ENCODE results near the gene CHSY1. TPM values are rescaled to one million over a fixed set of nuclear protein-coding genes. Genes with fewer than 3 reads are reported as not detected.

The CHSY1 gene
- total RNA-seq, 1 experiment from 2014 or later: 59.1 TPM

DNA sequence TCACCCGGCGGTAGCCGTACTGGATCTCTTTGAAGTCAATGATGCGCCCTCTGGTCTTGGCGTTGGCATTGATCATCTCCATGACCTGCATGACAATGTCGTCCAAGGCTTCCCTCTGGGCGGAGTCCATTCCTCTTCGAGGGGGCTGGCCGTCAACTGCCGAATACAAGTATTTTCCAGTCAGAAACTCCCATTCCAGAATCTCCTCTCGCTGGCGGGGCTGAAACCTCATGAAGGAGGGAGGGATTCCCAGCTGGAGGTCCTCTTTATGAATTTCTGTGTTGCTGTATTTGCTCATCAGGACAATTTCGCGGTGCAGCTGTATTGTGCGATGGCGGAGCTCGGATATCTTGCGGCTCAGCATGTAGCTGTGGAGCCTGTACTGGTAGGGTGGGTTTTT is 73.4 kb downstream of the CHSY1 start:
- no peaks in the 10 kb centered on the region for H3K9me3 Mint-ChIP-seq
- peak overlapping the region; percentile 53; the same call in 1 of the 2 replicates for H3K27ac Mint-ChIP-seq
- POLR2A ChIA-PET: no interaction called here
- no peak overlapping the region for H3K4me3 Mint-ChIP-seq
- TF ChIP-seq, protein P1, sequence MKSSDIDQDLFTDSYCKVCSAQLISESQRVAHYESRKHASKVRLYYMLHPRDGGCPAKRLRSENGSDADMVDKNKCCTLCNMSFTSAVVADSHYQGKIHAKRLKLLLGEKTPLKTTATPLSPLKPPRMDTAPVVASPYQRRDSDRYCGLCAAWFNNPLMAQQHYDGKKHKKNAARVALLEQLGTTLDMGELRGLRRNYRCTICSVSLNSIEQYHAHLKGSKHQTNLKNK (CRISPR knock-in tag; IDR thresholded peaks at IDR 0.05): no peak
- TF ChIP-seq, protein P2, sequence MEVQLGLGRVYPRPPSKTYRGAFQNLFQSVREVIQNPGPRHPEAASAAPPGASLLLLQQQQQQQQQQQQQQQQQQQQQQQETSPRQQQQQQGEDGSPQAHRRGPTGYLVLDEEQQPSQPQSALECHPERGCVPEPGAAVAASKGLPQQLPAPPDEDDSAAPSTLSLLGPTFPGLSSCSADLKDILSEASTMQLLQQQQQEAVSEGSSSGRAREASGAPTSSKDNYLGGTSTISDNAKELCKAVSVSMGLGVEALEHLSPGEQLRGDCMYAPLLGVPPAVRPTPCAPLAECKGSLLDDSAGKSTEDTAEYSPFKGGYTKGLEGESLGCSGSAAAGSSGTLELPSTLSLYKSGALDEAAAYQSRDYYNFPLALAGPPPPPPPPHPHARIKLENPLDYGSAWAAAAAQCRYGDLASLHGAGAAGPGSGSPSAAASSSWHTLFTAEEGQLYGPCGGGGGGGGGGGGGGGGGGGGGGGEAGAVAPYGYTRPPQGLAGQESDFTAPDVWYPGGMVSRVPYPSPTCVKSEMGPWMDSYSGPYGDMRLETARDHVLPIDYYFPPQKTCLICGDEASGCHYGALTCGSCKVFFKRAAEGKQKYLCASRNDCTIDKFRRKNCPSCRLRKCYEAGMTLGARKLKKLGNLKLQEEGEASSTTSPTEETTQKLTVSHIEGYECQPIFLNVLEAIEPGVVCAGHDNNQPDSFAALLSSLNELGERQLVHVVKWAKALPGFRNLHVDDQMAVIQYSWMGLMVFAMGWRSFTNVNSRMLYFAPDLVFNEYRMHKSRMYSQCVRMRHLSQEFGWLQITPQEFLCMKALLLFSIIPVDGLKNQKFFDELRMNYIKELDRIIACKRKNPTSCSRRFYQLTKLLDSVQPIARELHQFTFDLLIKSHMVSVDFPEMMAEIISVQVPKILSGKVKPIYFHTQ (CRISPR knock-in tag; IDR thresholded peaks at IDR 0.05): no peak
- no peak for TF ChIP-seq SMAD4 (CRISPR knock-in tag; IDR thresholded peaks at IDR 0.05)
- no peak for TF ChIP-seq ZNF317 (CRISPR knock-in tag; IDR thresholded peaks at IDR 0.05; ENCODE audit: borderline replicate concordance, low read depth)
- TF ChIP-seq, protein P3, sequence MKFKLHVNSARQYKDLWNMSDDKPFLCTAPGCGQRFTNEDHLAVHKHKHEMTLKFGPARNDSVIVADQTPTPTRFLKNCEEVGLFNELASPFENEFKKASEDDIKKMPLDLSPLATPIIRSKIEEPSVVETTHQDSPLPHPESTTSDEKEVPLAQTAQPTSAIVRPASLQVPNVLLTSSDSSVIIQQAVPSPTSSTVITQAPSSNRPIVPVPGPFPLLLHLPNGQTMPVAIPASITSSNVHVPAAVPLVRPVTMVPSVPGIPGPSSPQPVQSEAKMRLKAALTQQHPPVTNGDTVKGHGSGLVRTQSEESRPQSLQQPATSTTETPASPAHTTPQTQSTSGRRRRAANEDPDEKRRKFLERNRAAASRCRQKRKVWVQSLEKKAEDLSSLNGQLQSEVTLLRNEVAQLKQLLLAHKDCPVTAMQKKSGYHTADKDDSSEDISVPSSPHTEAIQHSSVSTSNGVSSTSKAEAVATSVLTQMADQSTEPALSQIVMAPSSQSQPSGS (CRISPR knock-in tag; IDR thresholded peaks at IDR 0.05; ENCODE audit: borderline replicate concordance, low read depth): no peak
- no peak for TF ChIP-seq ESRRA (CRISPR knock-in tag; IDR thresholded peaks at IDR 0.05; ENCODE audit: borderline replicate concordance)
- TF ChIP-seq, protein P4, sequence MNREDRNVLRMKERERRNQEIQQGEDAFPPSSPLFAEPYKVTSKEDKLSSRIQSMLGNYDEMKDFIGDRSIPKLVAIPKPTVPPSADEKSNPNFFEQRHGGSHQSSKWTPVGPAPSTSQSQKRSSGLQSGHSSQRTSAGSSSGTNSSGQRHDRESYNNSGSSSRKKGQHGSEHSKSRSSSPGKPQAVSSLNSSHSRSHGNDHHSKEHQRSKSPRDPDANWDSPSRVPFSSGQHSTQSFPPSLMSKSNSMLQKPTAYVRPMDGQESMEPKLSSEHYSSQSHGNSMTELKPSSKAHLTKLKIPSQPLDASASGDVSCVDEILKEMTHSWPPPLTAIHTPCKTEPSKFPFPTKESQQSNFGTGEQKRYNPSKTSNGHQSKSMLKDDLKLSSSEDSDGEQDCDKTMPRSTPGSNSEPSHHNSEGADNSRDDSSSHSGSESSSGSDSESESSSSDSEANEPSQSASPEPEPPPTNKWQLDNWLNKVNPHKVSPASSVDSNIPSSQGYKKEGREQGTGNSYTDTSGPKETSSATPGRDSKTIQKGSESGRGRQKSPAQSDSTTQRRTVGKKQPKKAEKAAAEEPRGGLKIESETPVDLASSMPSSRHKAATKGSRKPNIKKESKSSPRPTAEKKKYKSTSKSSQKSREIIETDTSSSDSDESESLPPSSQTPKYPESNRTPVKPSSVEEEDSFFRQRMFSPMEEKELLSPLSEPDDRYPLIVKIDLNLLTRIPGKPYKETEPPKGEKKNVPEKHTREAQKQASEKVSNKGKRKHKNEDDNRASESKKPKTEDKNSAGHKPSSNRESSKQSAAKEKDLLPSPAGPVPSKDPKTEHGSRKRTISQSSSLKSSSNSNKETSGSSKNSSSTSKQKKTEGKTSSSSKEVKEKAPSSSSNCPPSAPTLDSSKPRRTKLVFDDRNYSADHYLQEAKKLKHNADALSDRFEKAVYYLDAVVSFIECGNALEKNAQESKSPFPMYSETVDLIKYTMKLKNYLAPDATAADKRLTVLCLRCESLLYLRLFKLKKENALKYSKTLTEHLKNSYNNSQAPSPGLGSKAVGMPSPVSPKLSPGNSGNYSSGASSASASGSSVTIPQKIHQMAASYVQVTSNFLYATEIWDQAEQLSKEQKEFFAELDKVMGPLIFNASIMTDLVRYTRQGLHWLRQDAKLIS (CRISPR knock-in tag; IDR thresholded peaks at IDR 0.05; ENCODE audit: borderline replicate concordance): no peak
- TF ChIP-seq NR2C2 (CRISPR knock-in tag; IDR thresholded peaks at IDR 0.05): no peak
- TF ChIP-seq ZNF232 (CRISPR knock-in tag; IDR thresholded peaks at IDR 0.05): no peak
- no peak for TF ChIP-seq ZNF416 (CRISPR knock-in tag; IDR thresholded peaks at IDR 0.05)
- no peak for TF ChIP-seq NFATC4 (CRISPR knock-in tag; IDR thresholded peaks at IDR 0.05)
- TF ChIP-seq, protein P5, sequence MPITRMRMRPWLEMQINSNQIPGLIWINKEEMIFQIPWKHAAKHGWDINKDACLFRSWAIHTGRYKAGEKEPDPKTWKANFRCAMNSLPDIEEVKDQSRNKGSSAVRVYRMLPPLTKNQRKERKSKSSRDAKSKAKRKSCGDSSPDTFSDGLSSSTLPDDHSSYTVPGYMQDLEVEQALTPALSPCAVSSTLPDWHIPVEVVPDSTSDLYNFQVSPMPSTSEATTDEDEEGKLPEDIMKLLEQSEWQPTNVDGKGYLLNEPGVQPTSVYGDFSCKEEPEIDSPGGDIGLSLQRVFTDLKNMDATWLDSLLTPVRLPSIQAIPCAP (CRISPR knock-in tag; IDR thresholded peaks at IDR 0.05): no peak
- TF ChIP-seq, protein P6, sequence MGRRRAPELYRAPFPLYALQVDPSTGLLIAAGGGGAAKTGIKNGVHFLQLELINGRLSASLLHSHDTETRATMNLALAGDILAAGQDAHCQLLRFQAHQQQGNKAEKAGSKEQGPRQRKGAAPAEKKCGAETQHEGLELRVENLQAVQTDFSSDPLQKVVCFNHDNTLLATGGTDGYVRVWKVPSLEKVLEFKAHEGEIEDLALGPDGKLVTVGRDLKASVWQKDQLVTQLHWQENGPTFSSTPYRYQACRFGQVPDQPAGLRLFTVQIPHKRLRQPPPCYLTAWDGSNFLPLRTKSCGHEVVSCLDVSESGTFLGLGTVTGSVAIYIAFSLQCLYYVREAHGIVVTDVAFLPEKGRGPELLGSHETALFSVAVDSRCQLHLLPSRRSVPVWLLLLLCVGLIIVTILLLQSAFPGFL (CRISPR knock-in tag; IDR thresholded peaks at IDR 0.05; ENCODE audit: borderline replicate concordance): no peak
- TF ChIP-seq ZNF138 (CRISPR knock-in tag; conservative IDR thresholded peaks at IDR 0.05): no peak
- TF ChIP-seq TEAD4 (CRISPR knock-in tag; IDR thresholded peaks at IDR 0.05): no peak
- no peak for TF ChIP-seq TP53 (CRISPR knock-in tag; IDR thresholded peaks at IDR 0.05)
- no peak for TF ChIP-seq ATF1 (CRISPR knock-in tag; IDR thresholded peaks at IDR 0.05)
- no peak for TF ChIP-seq FOXP1 (CRISPR knock-in tag; IDR thresholded peaks at IDR 0.05; ENCODE audit: borderline replicate concordance)
- TF ChIP-seq RELA (CRISPR knock-in tag; IDR thresholded peaks at IDR 0.05; ENCODE audit: borderline replicate concordance): no peak
- H3K27me3 Mint-ChIP-seq (ENCODE audit: low read depth): no peaks in the 10 kb centered on the region
- H3K36me3 Mint-ChIP-seq: peaks cover 54% of the 10 kb centered on the region
- DNase-seq (ENCODE audit: low spot score): no peak
- CTCF ChIA-PET: interaction anchor here (0.9 to 2.1 kb wide), 3 partner anchors 27 to 170 kb away, joined by 3 to 9 read pairs (median 3); no protein-coding TSS in a partner anchor
- ATAC-seq: no peak
- peaks cover 55% of the 10 kb centered on the region for H3K4me1 Mint-ChIP-seq

Data from WTC11 (cell line).